Measurements from ENCODE around the gene AGO3.
"Not testable (repeated sequence)": the region's sequence is repeated elsewhere in the genome, so short reads cannot be mapped to it uniquely, and the experiment has no call there.

AGO3 gene

GRCh38 chr1:35930593-35931445 lies at the start of gene AGO3:
Gene AGO3, plus strand, starts transcription at chr1:35931105. Its CDS starts 322 bp downstream, at chr1:35931427.
- peak; percentile 84 for DNase-seq (ENCODE audit: low read depth)

- DNase-seq (ENCODE audit: low read depth): no peak
Measured at GRCh38 chr1:35881850-35882273, 49.0 kb upstream of the AGO3 start.

DNA sequence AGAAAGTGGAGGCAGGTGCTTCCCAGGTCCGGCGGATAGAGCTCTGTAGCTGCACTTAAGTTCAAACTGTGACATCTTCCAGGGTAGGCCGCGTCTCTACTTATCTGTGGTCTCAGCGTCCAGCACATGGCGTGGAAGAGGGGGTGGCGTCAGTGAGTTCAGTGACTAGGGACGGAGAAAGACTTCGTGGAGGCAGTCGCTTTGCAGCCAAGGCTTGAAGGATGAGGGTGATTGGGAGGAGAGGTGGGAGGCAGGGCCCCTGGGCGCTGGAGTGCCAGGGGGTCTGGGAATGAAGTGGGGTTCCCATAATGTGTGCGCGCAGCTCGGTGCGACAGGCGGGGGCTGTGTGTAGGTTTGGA lies 48.3 kb upstream of the AGO3 start:
- no peak for DNase-seq (ENCODE audit: low read depth)

GRCh38 chr1:35882945-35883634 lies 47.8 kb upstream of the AGO3 start, which contains the start of gene AGO1:
Gene AGO1, plus strand, starts transcription at chr1:35883209. Its CDS starts 213 bp downstream, at chr1:35883422.
- DNase-seq (ENCODE audit: low read depth): peak; percentile 96

GRCh38 chr1:35883635-35884101 lies 47.2 kb upstream of the AGO3 start:
- peak; percentile 31 for DNase-seq (ENCODE audit: low read depth)

- no peak for DNase-seq (ENCODE audit: low read depth)
Measured at GRCh38 chr1:35884934-35885333, 46.0 kb upstream of the AGO3 start.

- no peak for DNase-seq (ENCODE audit: low read depth)
Measured at GRCh38 chr1:35885961-35886558, 44.8 kb upstream of the AGO3 start.

DNA sequence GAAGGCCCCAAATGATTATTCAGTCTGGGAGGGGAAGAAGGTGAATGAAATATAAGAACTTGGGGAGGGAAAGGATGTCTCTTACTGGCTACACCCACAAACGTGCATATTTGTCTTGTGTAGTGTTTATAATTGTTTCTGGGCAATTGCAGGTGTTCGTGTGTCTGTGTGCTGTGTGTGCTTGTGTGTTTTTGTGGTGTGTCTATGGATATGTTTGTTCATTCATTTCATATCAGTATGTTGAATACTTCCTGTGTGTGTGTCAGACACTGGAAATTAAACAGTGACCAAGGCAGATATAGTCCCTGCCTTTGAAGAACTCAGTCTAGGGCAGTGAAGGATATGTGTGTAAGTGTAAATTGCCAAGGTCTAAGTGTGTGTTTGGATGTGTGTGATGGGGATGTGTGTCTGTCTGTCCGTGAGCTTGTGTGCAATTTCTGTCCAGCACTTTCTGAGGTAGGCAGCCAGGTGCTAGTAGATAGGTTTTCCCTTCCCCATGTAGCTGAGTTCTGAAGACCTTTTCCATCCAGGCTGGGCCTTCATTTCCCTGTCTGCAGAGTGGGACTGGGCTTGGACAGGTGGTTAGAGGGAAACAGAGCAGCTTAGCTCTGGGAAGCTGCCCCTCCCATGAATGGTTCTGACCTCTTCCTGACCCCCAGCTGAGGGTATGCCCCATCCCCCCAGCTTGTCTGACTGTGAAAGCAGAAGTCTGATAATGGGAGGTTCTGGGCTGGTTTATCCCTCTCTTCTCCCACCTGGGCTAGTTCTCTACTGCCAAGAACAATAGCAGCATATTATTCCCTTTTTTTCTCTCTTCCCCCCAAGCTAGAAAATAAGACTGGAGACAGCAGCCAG lies 44.1 kb upstream of the AGO3 start:
- DNase-seq (ENCODE audit: low read depth): no peak

GRCh38 chr1:35887508-35887907 lies 43.4 kb upstream of the AGO3 start:
- DNase-seq (ENCODE audit: low read depth): no peak

GRCh38 chr1:35888255-35888654 lies 42.6 kb upstream of the AGO3 start:
- no peak for DNase-seq (ENCODE audit: low read depth)

DNA sequence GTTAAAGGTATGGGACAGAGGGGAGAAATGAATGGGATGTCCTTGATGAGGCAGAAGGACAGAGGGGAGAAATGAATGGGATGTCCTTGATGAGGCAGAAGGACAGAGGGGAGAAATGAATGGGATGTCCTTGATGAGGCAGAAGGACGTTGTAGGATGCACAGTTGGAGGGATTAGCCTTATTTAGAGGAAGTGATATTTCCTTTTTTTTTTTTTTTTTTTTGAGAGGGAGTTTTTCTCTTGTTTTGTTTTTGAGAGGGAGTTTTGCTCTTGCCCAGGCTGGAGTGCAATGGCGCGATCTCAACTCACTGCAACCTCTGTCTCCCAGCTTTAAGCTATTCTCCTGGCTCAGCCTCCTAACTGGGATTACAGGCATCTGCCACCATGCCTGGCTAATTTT lies 41.9 kb upstream of the AGO3 start:
- DNase-seq (ENCODE audit: low read depth): not testable (repeated sequence)

GRCh38 chr1:35893051-35893879 lies 37.6 kb upstream of the AGO3 start:
- no peak for DNase-seq (ENCODE audit: low read depth)

- no peak for DNase-seq (ENCODE audit: low read depth)
Measured at GRCh38 chr1:35894183-35894582, 36.7 kb upstream of the AGO3 start.

- no peak for DNase-seq (ENCODE audit: low read depth)
Measured at GRCh38 chr1:35894656-35895055, 36.2 kb upstream of the AGO3 start.

GRCh38 chr1:35899941-35900340 lies 31.0 kb upstream of the AGO3 start:
- no peak for DNase-seq (ENCODE audit: low read depth)

GRCh38 chr1:35901235-35901634 lies 29.7 kb upstream of the AGO3 start:
- DNase-seq (ENCODE audit: low read depth): no peak

GRCh38 chr1:35902671-35903070 lies 28.2 kb upstream of the AGO3 start:
- no peak for DNase-seq (ENCODE audit: low read depth)

- DNase-seq (ENCODE audit: low read depth): no peak
Measured at GRCh38 chr1:35914717-35915116, 16.2 kb upstream of the AGO3 start.

DNA sequence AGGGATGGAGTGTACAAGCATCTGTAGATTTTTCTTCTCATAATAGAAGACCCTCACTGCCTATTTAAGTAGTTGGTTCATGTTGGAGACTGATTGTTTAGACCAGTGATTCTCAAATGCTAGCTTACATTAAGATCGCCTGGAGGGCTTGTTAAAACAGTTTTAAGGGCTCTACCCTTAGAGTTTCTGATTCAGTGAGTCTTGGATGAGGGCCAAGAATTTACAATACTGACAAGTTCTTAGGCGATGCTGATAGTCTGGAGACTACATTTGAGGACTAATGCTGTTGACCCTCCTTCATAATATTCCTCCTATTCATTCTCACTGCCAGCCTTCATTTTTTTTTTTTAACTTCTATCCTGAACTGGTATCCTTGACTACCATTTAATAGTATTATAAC lies 15.2 kb upstream of the AGO3 start:
- DNase-seq (ENCODE audit: low read depth): no peak

GRCh38 chr1:35923791-35924221 lies 7.1 kb upstream of the AGO3 start:
- no peak for DNase-seq (ENCODE audit: low read depth)

DNA sequence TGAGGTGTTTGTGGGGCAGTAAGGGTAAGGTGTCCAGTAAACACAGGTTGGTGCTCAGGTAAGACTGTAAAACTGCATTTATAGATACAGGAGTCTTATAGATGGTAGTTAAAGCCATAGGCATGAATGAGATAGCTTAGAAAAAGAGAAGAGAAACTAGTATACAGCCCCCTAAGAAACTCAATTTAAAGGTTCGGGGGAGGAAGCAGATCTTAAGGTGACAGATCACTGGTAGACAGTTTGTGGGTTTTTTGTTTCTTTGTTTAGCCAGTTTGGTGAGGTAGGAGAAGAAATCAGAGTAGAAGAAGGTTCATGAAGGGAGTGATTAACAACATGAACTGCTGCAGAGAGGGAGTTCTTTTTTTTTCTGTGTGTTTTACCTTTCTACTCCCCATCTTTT lies 6.1 kb upstream of the AGO3 start:
- no peak for DNase-seq (ENCODE audit: low read depth)

Data from stimulated activated CD8-positive, alpha-beta memory T cell treated with anti-CD3 and anti-CD28 coated beads, Interleukin-4, amount 100 ng/mL, for 24 hours (primary cell).